Stimulated activated CD8-positive, alpha-beta memory T cell treated with anti-CD3 and anti-CD28 coated beads, Interleukin-15, amount 100 ng/mL, for 1 hour (primary cell): ENCODE data around the gene SLC4A8.

Experiments
- DNase-seq: peaks from one replicate; pipeline ENCODE4 v3.0.0-alpha.2; 2020; ENCODE audit warnings: low read depth

SLC4A8 gene

DNA sequence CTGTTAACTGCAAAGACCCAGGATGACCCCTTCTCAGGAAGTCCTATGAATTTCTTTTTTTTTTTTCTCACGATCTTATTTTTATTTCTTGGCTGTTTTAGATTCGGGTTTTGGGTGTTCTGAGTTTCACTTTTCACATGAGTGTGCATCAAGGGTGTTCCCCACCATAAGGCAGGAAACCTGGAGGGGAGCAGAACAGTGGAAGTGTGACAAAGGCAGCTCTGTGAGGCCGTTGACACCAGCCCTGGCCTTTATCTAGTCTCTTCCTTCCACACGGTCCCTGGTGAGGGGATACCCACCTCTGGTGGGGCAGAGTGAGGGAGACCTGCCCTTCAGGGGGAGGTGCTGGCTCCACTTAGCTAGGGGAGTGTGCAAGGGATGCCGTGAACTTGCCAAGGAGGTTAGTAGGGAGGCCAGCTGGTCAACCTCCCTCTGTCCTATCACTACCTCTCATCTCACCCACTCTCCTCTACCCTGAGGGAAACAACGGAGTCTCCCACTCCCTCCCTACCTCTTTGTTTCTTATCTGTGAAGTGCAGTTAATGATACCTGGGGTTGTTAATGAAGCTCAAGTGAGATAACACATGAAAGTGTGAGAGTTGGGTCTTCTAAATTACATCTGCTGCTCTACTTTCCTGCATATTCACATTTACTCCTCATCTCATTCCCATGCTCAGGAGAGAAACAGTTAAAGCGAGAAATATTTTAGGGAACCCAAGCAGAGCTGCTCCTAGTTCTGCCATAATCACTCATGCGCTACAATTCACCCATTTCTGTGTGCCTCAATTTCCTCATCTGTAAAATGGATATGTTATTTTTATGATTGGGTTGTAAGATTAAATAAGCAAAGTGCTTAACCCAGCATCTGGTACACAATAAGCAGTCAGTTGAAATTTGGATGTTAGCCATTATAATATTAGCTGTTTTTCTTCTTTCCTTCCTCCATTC lies 29.1 kb upstream of the SLC4A8 start:
- DNase-seq = no peak

DNA sequence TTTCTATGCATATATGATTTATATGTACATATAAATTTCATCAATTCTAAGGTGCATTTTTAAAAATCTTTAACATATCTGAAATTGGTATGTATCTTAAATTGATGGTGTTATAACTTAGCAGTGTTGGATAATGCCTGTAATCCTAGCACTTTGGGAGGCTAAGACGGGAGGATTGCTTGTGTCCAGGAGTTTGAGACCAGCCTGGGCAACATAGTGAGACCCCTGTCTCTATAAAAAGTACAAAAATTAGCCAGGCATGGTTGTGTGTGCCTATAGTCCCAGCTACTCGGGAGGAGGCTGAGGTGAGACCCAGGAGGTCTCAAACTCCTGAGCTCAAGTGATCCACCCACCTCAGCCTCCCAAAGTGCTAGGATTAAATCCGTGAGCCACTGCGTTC lies 27.0 kb upstream of the SLC4A8 start:
- no peak for DNase-seq

DNA sequence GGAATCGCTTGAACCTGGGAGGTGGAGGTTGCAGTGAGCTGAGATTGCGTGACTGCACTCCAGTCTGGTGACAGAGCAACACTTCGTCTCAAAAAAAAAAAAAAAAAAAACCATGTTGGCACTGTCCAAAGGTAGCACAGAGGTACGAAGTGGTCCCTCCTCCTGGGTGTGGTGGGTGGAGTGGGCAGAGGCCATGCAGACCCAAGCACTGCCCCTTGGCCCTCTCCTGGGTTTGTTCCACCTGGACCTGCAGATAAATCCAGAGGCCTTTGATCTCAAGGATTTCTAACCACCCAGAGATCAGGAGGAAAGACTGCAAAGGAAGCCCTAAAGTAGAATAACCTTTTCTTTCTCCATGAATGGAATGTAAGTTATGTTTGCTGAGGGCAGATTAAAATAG lies 24.7 kb upstream of the SLC4A8 start:
- DNase-seq = no peak

DNA sequence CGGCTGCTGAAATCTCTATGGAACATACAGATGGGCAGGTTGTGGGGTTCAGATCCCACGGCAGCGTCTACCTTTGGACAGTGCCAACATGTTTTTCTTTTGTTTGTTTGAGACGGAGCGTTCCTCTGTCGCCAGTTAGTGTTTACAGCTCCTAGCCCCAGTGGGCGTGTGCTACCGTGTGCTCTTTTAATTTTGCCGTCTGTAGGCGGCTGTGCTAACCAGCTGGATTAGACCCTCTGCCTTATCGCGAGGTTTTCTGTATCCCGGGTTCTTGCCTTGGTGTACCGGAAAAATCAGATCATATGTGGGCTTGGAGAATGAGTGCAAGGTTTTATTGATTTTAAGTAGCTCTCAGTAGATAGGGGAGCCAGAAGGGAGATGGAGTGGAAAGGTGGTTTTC lies 23.6 kb upstream of the SLC4A8 start:
- DNase-seq = no peak

DNA sequence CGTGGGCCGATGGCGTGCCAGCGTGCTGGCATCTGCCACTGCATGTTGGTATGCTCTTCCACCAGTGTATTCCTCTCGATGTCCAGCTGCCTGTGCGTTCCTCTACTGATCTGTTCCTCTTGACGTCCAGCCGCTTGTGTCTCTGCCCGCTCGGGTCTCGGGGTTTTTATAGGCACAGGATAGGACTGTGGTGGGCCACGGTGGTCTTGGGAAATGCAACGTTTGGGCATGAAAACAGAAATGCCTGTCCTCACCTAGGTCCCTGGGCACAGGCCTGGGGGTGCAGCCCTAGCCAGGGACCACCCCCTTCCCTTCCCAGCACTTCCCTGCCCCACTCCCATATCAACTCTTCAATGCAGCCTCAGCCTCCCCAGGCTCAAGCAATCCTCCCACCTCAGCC lies 23.1 kb upstream of the SLC4A8 start:
- DNase-seq = no peak

DNA sequence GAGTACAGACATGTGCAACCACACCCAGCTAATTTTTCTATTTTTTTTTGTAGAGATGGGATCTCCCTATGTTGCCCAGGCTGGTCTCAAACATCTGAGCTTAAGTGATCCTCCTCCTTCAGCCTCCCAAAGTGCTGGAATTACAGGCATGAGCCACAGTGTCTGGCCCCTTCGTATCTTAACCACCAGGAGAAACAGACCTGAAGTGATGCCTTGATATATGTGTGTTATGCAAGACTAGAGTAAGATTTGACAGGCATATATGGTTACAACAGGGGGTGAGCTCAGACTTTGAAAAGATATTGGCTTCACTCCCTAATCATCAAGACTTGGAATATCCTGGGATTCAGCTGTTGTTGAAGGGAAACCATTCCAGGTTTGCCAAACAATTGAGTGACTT lies 22.7 kb upstream of the SLC4A8 start:
- DNase-seq = no peak

DNA sequence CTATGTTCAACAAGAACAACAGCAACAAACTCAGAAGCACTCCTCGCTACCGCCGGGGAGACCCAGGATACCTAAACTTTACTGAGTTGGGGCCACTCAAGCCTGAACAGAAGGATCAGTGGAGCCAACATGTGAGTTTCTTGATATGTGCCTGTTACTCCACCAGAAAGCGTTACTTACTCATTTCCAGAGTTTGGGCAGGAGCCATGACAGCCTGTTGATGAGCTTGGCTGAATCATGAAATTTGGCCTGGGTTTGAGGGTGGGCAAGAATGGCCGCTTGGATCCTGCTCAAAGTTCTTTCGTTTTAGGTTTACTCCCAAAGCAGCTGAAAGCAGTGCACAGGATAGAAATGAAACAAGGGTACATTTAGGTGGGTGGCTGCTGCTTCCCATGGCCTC lies 21.5 kb upstream of the SLC4A8 start:
- no peak for DNase-seq

DNA sequence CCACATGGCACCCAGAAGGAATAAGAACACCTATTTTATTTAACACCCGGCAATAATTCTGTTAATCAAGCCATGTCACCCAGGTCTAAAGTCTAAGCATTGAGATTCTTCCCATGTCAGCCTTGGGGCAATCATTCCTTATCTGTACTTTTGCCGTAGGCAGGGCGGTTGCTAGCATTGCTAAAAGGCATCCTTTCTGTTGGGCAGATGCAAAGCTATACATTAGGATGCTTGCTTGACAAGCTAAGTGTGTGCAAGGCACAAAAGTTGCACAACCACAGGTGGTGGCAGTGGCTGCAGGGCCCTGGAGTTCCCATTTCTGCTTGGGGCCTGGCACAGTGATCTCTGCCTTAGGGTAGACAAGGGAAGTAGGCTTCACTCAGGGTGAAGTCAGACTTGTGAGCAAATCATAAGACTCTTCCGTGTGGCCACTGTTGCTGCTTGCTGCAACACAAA lies 20.9 kb upstream of the SLC4A8 start:
- DNase-seq = no peak

DNA sequence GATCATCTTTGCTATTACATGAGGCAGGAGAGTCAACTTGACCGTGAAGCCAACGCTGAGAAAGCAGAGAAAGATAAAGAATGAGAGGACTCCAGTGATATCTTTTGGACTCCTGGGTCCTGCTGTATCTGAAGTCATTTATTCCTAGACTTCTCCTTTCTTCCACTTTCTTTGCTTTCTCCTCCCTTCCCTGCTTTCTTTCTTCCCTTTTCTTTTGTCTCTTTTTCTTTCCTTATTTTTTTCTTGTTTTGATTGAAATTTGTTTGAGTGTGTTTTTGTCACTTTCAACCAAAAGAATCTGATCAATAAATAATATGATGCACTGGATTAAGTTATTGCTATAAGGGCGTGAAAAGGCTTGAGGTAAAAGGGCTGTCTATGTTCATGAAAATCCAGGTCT lies 20.0 kb upstream of the SLC4A8 start:
- DNase-seq = no peak

DNA sequence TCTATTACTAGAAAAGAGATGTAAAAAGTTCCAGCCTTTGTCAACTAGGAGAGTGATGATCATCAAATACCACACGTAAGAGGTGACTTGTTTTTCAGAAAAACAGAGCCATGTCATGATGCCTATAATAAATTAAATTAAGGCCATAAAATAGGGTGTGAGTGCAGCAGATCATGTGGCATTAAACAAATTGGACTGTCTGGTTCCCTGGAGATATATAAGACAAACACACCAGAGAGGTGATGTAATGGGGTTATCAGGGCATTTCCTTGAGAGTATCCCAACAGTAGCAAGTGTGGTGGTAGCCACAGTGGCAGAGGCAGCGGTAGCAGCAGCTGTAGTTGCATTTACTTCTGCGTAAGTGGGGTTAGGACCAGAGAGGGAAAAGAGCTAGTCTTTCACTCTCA lies 18.8 kb upstream of the SLC4A8 start:
- DNase-seq = no peak

DNA sequence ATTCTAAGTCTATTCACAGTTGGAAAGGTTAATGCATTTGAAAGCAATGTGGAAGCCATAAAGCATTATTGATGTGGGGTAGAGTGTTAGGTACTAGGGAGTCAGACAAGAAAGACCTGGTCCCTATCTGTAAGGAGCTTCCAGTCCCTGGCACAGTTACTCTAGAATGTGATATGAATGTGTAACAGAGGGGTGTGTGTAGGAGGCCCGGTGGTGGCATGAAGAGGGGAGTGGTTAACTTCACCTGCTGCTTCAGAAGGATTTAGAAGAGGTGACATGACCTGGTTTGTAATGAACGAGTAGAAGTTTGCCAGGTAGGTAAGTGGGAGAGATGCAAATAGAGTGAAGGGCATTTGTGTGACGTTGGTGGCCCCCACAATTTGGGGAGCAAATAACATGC lies 18.3 kb upstream of the SLC4A8 start:
- no peak for DNase-seq

DNA sequence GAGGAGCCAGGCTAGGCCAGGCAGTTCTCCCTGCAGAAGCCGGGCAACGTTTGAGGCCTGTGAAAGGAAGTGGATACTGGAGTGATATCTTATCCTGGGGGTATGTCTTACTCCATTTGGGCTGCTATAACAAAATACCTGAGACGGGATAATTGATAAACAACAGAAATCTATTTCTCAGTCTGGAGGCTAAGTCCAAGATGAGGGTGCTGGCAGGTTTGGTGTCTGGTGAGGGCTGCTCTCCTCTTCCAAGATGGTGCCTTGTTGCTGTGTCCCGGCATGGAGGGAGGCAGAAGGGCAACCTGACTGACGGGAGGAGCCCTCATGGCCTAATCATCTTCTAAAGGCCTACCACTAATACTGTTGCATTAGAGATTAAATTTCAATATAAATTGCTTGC lies 17.8 kb upstream of the SLC4A8 start:
- DNase-seq = no peak

DNA sequence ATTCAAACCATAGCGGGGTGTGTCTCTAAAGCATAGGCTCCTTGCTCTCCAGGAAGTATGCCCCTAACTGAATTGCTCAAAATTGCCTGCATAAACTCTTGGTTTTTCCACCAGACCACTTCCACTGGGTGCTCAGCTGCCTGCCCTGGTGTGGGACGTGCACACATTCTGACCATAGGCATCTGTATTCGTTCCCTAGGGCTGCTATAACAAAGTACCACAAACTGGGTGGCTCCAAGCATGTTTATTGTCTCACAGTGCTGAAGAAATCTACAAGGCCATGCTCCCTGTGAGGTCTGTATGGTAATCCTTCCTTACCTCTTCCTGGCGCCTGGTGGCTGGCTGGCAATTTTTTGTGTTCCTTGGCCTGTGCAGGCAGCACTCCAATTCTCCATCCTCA lies 17.0 kb upstream of the SLC4A8 start:
- no peak for DNase-seq

DNA sequence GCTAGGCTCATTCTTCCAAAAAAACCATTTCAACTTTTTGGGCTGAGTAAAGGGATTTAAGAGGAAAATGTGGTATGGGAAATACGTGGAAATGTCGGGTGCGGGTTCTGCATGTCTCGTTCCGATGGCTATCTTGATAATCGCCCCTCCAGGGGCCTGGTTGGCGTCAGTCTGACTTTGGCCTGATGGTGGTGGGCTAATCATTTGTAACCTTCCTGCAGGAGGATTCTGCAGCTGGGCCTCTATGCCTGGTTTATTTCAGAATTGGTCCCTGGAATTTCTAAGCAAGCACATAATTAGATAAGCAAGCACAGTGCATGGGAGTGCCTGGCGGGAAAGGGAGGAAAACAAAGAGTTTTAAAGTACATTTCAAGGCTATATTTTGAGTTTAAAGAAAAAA lies 14.8 kb upstream of the SLC4A8 start:
- no peak for DNase-seq

DNA sequence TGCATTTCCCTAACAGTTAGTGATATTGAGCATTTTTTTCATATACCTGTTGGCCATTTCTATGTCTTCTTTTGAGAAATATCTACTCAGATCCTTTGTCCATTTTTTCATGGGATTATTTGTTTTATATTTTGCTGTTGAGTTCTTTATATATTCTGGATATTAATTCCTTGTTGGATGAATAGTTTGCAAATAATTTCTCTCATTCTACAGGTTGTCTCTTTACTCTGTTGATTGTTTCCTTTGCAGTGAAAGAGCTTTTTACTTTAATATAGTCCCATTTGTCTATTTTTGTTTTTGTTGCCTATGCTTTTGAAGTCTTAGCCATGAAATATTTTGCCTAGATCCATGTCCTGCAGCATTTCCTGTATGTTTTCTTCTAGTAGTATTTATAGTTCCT lies 11.5 kb upstream of the SLC4A8 start:
- DNase-seq = no peak

DNA sequence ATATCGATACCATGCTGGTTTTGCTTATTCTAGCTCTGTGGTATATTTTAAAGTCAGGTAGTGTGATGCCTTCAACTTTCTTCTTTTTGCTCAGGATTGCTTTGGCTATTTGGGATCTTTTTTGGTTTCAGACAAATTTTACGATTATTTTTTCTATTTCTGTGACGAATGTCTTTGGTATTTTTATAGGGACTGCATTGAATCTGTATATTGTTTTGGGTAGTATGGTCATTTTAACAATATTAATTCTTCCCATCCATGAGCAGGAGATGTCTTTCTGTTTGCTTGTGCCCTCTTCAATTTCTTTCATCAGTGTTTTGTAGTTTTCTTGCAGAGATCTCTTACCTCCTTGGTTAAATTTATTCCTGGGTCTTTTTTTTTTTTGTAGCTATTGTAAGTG lies 10.8 kb upstream of the SLC4A8 start:
- DNase-seq = no peak

DNA sequence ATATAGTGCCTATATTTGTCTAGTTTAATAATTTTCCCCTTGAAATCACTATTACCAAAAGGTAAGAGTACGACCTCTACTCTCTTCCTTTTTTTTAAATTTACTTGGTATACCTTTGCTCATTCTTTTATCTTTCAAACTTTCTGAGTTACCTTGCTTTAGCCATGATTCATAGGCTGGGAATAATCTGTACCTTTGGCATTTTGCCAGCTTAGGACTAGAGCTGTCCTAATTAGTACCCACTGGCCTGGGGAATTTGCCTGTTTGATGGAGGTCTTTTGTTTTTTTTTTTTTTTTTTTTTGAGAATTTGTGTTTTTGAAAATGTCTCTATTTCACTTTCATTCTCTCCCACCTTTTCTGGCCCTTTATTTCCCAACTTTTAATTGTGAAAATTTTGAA lies 8.7 kb upstream of the SLC4A8 start:
- DNase-seq = no peak

DNA sequence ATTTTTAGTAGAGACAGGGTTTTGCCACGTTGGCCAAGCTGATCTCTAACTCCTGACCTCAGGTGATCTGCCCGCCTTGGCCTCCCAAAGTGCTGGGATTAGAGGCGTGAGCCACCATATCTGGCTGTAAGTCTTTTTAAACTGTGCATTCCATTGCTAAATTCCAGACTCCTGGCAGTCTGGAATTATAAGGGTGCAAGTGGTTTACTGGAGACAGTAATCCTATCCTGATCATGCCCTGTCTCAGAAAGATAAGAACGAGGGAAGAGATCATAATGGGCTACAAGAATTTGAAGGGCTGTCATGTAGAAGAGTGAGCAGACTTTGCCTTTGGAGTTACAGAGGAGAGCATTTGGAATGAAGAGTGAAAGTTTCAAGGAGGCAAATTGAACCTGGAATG lies 6.8 kb upstream of the SLC4A8 start:
- DNase-seq = no peak

DNA sequence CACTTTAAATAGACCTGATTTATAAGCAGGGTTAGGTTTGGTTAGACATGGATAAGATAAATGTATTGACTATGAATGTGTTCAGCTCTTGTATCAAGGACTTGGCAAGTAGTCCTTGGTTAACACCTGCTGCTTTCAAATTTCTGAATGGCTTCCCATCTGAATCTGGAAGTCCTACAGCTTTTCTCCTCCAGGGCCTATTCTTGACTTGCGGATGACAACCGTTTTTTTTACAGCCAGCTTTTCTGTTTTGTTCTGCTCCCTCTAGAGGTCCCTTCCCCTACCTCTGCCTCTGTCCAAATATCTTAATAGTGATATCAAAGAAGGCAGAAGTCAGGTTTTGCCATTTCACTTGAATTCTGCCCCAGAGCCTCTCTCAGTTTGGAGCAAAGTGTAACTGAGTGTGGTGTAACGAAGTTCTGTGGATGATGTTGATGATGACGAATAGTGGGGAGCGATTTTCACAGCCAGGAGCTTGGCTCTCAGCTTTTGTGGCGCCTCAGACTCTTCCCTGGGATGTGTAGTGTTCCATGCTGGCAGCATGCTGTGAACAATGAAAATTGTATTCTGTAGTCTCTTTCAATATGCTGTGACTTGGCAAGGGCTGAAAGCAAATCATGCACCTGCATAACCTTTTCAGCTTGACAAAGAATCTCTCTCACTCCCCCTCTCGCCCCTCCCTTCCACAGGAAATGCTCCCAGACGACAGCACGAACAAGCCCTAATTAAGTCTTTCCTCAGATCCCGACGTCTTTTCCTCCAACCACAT lies 5.0 kb upstream of the SLC4A8 start:
- no peak for DNase-seq

DNA sequence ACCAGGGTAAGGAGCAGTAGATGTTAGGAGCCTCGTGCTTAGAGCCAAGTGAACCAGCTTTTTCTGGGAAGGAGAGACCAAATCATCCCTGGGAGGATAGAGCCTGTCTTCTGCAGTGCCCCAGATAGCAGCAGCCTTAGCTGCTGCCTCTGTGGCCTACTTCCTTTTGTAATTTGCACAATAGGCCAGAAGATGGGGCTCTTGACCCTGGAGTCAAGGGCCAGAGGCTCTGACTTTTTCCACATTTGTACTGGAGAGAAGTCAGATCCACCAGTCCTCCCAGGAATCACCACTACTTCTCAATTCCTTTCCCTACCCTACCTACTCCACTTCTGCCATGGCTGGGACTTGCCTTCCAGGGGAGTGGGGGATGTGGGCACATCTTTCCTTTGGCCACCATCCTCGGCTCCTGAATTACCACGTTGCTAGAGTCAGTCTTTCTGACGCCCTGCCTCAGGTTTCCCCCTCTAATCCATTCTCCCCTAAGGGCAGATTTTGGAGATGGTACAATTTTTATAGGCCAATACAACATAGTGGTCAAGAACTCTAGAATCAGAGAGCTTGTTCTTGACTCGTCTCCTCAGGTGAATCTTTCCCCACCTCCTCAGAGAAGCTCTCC lies 3.3 kb upstream of the SLC4A8 start:
- DNase-seq = no peak

DNA sequence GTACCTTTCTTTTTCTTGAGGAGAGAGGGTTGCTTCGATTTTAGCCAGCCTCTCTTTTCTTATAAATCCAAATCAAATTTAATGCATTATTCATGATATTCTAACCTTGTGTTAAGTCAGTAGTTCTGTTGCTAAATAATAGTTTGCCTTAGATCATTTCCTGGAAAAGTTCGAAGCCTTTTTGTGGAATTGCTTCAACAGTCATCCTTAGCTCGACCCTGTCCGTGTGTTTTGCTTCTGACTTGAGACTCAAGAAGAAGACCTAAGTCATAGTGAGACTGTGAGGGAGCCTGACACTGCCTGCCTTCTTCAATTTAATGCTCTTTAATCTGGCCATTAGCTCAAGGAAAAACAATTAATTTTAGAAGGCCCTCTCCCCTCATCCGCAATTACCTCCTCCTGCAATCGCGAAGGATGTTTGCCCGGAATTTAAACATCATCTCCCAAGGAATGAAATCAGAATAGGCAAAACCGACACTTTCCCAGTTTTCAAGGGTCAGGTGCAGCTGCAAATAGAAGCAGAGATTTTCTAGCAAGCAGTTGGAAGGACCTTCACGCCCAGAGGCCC lies 453 bp upstream of the SLC4A8 start:
- no peak for DNase-seq

DNA sequence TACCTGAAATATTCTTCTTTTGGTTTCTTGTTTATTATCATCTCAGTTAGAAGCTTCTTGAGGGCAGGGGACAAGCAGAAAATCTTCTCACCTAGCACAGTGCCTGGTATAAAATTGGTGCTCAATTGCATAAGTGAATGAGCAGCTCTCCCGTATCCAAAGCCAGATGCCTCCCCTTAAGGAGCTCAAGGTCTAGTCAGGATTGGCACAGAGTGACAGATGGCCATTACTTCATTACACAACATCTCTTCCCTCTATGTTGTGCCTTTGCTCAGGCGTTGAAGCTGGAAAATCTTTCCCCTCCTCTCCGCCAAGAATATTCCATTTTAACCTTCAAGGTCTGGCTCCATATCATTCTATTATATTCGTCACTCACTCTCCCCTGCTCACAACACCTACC lies 3.6 kb downstream of the SLC4A8 start:
- no peak for DNase-seq

DNA sequence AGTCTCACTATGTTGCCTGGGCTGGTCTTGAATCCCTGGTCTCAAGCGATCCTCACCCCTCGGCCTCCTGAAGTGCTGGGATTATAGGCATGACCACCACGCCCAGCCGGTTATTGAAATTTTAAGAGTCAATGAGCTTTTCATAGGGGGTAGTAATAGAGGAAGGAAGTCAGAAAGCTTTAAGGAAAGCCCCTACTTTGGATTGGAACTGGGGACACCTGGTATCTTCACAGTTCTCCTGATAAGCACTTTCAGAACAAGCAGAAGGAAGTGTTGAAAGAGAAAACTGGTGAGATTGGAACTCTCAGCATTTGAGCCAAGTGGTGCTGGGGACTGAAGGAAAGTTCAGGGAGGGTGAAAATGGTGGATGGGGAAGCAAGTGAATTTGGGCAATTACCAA lies 5.1 kb downstream of the SLC4A8 start:
- DNase-seq = no peak
